T-helper 2 cell (primary cell): ENCODE measurements around the gene SRP68.
"Not testable (repeated sequence)": the region's sequence is repeated elsewhere in the genome, so short reads cannot be mapped to it uniquely, and the experiment has no call there.

Experiments used
- DNase-seq, 5 experiments: peaks; one replicate each; pipeline versions ENCODE4 v3.0.0 to v3.0.0-alpha.2; 2012 to 2022

Gene SRP68

GRCh38 chr17:76044475-76045007 is 27.8 kb downstream of the SRP68 start:
- not testable (repeated sequence) for DNase-seq

- DNase-seq, result not testable (repeated sequence)
These were observed 29.4 kb downstream of the SRP68 start for GRCh38 chr17:76042868-76043267.

- no peak for DNase-seq
These were observed 31.9 kb downstream of the SRP68 start for GRCh38 chr17:76040376-76040775.

GRCh38 chr17:76039121-76039520 is 33.2 kb downstream of the SRP68 start:
- DNase-seq, result no peak

- DNase-seq, result no peak
These were observed 34.3 kb downstream of the SRP68 start for GRCh38 chr17:76038050-76038449.

GRCh38 chr17:76036497-76037261 is 35.6 kb downstream of the SRP68 start:
- no peak for DNase-seq

GRCh38 chr17:76034428-76035350 is 37.6 kb downstream of the SRP68 start:
- no peak for DNase-seq

- DNase-seq, result no peak
These were observed 39.2 kb downstream of the SRP68 start for GRCh38 chr17:76033139-76033538.

GRCh38 chr17:76032780-76033108 is 39.6 kb downstream of the SRP68 start:
- DNase-seq, result no peak

GRCh38 chr17:76032073-76032779 is 40.1 kb downstream of the SRP68 start:
- no peak for DNase-seq

GRCh38 chr17:76027159-76027839 is 45.0 kb downstream of the SRP68 start, which contains the start of gene EVPL:
EVPL (minus strand) TSS chr17:76027306; CDS start chr17:76027198, 108 bp downstream.
- no peak for DNase-seq

GRCh38 chr17:76026714-76027158 is 45.6 kb downstream of the SRP68 start:
- no peak for DNase-seq

- no peak for DNase-seq
These were observed 47.0 kb downstream of the SRP68 start for GRCh38 chr17:76025294-76025693.

GRCh38 chr17:76024353-76024752 is 48.0 kb downstream of the SRP68 start:
- DNase-seq, result no peak

GRCh38 chr17:76023900-76024237 is 48.4 kb downstream of the SRP68 start:
- no peak for DNase-seq

- DNase-seq, result no peak
These were observed 49.1 kb downstream of the SRP68 start for GRCh38 chr17:76022973-76023899.

GRCh38 chr17:76022285-76022684 is 50.0 kb downstream of the SRP68 start:
- DNase-seq, result no peak

- DNase-seq, result no peak
These were observed 52.4 kb downstream of the SRP68 start for GRCh38 chr17:76019833-76020467.

- no peak for DNase-seq
These were observed 53.5 kb downstream of the SRP68 start for GRCh38 chr17:76018801-76019200.

- no peak for DNase-seq
These were observed 54.0 kb downstream of the SRP68 start for GRCh38 chr17:76018340-76018680.
